Astrocyte (in vitro differentiated cells and primary cell): ENCODE measurements around the gene FES. TPM values are rescaled to one million over a fixed set of nuclear protein-coding genes. Genes with fewer than 3 reads are reported as not detected.

Source experiments
- DNase-seq: peaks from one replicate; pipeline ENCODE4 v3.0.0-alpha.2; 2010; ENCODE audit warnings: low read depth
- FAIRE-seq: peaks from 2 replicates; lab custom pipeline; 2011; peaks lifted over from hg19 to GRCh38; lab: Jason Lieb, UNC
- H2AFZ ChIP-seq: 2 replicates; pipeline ENCODE4 v1.6.0; 2012; ENCODE audit warnings: low read depth, low read length, inconsistent platforms
- H3K27ac ChIP-seq: 2 replicates; pipeline ENCODE4 v1.5.1; 2011; ENCODE audit warnings: low read depth, low read length, inconsistent platforms
- H3K27me3 ChIP-seq: 2 replicates; pipeline ENCODE4 v1.6.0; 2011; ENCODE audit warnings: low read length, inconsistent platforms; ENCODE audit not compliant: insufficient read depth
- H3K36me3 ChIP-seq: 2 replicates; pipeline ENCODE4 v1.5.1; 2011; ENCODE audit warnings: low read length, inconsistent platforms; ENCODE audit not compliant: insufficient read depth
- H3K4me1 ChIP-seq: 2 replicates; pipeline ENCODE4 v1.5.1; 2011; ENCODE audit warnings: low read length, inconsistent platforms; ENCODE audit not compliant: insufficient read depth
- H3K4me2 ChIP-seq: 2 replicates; pipeline ENCODE4 v1.6.0; 2012; ENCODE audit warnings: low read length, inconsistent platforms
- H3K4me3 ChIP-seq: 2 replicates; pipeline ENCODE4 v1.5.1; 2011; ENCODE audit warnings: low read depth, mild to moderate bottlenecking, low read length, inconsistent platforms; ENCODE audit not compliant: insufficient read depth
- H3K79me2 ChIP-seq: 2 replicates; pipeline ENCODE4 v1.6.0; 2012; ENCODE audit warnings: mild to moderate bottlenecking, low read length, inconsistent platforms; ENCODE audit not compliant: insufficient read depth
- H3K9ac ChIP-seq: 2 replicates; pipeline ENCODE4 v1.6.0; 2012; ENCODE audit warnings: mild to moderate bottlenecking, low read length, inconsistent platforms
- H3K9me3 ChIP-seq: 2 replicates; pipeline ENCODE4 v1.5.1; 2012; ENCODE audit warnings: low read depth, mild to moderate bottlenecking, low read length, inconsistent platforms; ENCODE audit not compliant: insufficient read depth
- H4K20me1 ChIP-seq: 2 replicates; pipeline ENCODE4 v1.6.0; 2012; ENCODE audit warnings: low read length, inconsistent platforms; ENCODE audit not compliant: insufficient read depth
- H3K27ac Mint-ChIP-seq: one replicate; pipeline ENCODE4 v1.8.0; 2021; ENCODE audit warnings: mild to moderate bottlenecking, mixed read lengths; ENCODE audit not compliant: unreplicated experiment
- H3K27me3 Mint-ChIP-seq: one replicate; pipeline ENCODE4 v1.8.0; 2021; ENCODE audit warnings: low read depth, mixed read lengths; ENCODE audit not compliant: unreplicated experiment
- H3K36me3 Mint-ChIP-seq: one replicate; pipeline ENCODE4 v1.8.0; 2021; ENCODE audit warnings: low read depth, mixed read lengths; ENCODE audit not compliant: unreplicated experiment
- H3K4me1 Mint-ChIP-seq: one replicate; pipeline ENCODE4 v1.8.0; 2021; ENCODE audit warnings: low read depth, mixed read lengths; ENCODE audit not compliant: unreplicated experiment
- H3K4me3 Mint-ChIP-seq: one replicate; pipeline ENCODE4 v1.8.0; 2021; ENCODE audit warnings: mild to moderate bottlenecking, moderate library complexity, mixed read lengths; ENCODE audit not compliant: unreplicated experiment
- H3K9me3 Mint-ChIP-seq: one replicate; pipeline ENCODE4 v1.8.0; 2021; ENCODE audit warnings: mild to moderate bottlenecking, mixed read lengths; ENCODE audit not compliant: unreplicated experiment
- CTCF ChIP-seq: IDR thresholded peaks from 2 replicates; pipeline ENCODE4 v1.5.1; 2011; ENCODE audit warnings: low read depth, mild to moderate bottlenecking, inconsistent platforms, low read length, moderate library complexity; ENCODE audit not compliant: insufficient read depth
- EZH2 ChIP-seq: IDR thresholded peaks from 2 replicates; pipeline ENCODE4 v1.6.1; 2012; ENCODE audit warnings: mild to moderate bottlenecking, low read length, inconsistent platforms; ENCODE audit not compliant: insufficient read depth
- total RNA-seq: library from RNA; stranded (reverse); gene quantifications from 2 replicates; pipeline ENCODE4 v1.2.1, GENCODE V29; 2021

FES gene
- total RNA-seq, 1 donor from 2014 or later: 7.2 TPM

- H3K4me3 Mint-ChIP-seq: no peak overlapping the region
- H3K27me3 ChIP-seq: no peaks in the 10 kb centered on the region
- DNase-seq (peak; percentile 74), FAIRE-seq (no peak)
- H3K4me2 ChIP-seq: no peak overlapping the region
- H3K27ac Mint-ChIP-seq: no peak overlapping the region
- H3K79me2 ChIP-seq: no peaks in the 10 kb centered on the region
- H3K27ac ChIP-seq: no peak overlapping the region
- TF ChIP-seq EZH2: no peak
- no peak for TF ChIP-seq CTCF
- no peaks in the 10 kb centered on the region for H3K36me3 ChIP-seq
- peaks cover 3% of the 10 kb centered on the region for H3K36me3 Mint-ChIP-seq
- no peaks in the 10 kb centered on the region for H3K9me3 ChIP-seq
- no peaks in the 10 kb centered on the region for H3K9me3 Mint-ChIP-seq
- peaks cover 5% of the 10 kb centered on the region for H3K4me1 Mint-ChIP-seq
- H3K4me3 ChIP-seq: no peak overlapping the region
- H3K4me1 ChIP-seq: peaks cover 4% of the 10 kb centered on the region
- no peak overlapping the region for H2AFZ ChIP-seq
- H4K20me1 ChIP-seq: no peaks in the 10 kb centered on the region
- H3K27me3 Mint-ChIP-seq: peaks cover 9% of the 10 kb centered on the region
- no peak overlapping the region for H3K9ac ChIP-seq
Measured at GRCh38 chr15:90860942-90861675, 23.2 kb upstream of the FES start.

GRCh38 chr15:90862487-90862886, 21.8 kb upstream of the FES start:
- Histone ChIP-seq H3K9me3 (no peaks in the 10 kb centered on the region), H3K79me2 (no peaks in the 10 kb centered on the region), H3K9ac (no peak overlapping the region), H3K36me3 (no peaks in the 10 kb centered on the region), H3K27me3 (no peaks in the 10 kb centered on the region), H3K4me2 (no peak overlapping the region), H3K4me3 (no peak overlapping the region), H4K20me1 (no peaks in the 10 kb centered on the region), H2AFZ (no peak overlapping the region), H3K27ac (no peak overlapping the region), H3K4me1 (peaks cover 4% of the 10 kb centered on the region)
- Mint-ChIP-seq H3K36me3 (peaks cover 3% of the 10 kb centered on the region), H3K27ac (no peak overlapping the region), H3K27me3 (peaks cover 6% of the 10 kb centered on the region), H3K9me3 (no peaks in the 10 kb centered on the region), H3K4me3 (no peak overlapping the region), H3K4me1 (peaks cover 5% of the 10 kb centered on the region)
- TF ChIP-seq EZH2 (no peak), CTCF (no peak)
- no peak for FAIRE-seq
- DNase-seq: no peak
